SU-DHL-6 (cell line): ENCODE data around the gene CWC27.
"Not testable (repeated sequence)": the region's sequence is repeated elsewhere in the genome, so short reads cannot be mapped to it uniquely, and the experiment has no call there.

ENCODE experiments used
- EZH2phosphoT487 ChIP-seq: fragments of 200-600 bp; sonication (generic), shearing (Covaris generic); conservative IDR thresholded peaks from 2 replicates; pipeline ENCODE4 v1.6.1; 2018; ENCODE audit warnings: mild to moderate bottlenecking, antibody characterized with exemption, low read length, moderate library complexity, mixed read lengths
- TF ChIP-seq, protein P1 (sequence below): fragments of 200-600 bp; sonication (generic); IDR thresholded peaks from one replicate; pipeline ENCODE4 v1.5.1; 2017; ENCODE audit warnings: antibody characterized with exemption, mild to moderate bottlenecking, low read length, moderate library complexity; ENCODE audit not compliant: insufficient read depth, poor library complexity, severe bottlenecking

DNA sequence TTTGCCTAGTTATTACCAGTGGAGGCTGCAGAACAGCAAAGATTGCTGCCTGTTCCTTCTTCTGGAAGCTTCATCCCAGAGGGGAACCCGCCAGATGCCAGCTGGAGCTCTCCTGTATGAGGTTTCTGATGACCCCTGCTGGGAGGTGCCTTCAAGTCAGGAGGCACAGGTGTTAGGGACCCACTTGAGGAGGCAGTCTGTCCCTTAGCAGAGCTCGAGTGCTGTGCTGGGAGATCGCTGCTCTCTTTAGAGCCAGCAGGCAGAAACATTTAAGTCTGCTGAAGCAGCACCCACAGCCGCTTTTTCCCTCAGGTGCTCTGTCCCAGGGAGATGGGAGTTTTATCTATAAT, 170.7 kb downstream of the CWC27 start:
- TF ChIP-seq, protein P1, sequence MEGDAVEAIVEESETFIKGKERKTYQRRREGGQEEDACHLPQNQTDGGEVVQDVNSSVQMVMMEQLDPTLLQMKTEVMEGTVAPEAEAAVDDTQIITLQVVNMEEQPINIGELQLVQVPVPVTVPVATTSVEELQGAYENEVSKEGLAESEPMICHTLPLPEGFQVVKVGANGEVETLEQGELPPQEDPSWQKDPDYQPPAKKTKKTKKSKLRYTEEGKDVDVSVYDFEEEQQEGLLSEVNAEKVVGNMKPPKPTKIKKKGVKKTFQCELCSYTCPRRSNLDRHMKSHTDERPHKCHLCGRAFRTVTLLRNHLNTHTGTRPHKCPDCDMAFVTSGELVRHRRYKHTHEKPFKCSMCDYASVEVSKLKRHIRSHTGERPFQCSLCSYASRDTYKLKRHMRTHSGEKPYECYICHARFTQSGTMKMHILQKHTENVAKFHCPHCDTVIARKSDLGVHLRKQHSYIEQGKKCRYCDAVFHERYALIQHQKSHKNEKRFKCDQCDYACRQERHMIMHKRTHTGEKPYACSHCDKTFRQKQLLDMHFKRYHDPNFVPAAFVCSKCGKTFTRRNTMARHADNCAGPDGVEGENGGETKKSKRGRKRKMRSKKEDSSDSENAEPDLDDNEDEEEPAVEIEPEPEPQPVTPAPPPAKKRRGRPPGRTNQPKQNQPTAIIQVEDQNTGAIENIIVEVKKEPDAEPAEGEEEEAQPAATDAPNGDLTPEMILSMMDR: not testable (repeated sequence)
- not testable (repeated sequence) for TF ChIP-seq EZH2phosphoT487
